Progenitor cell of endocrine pancreas (in vitro differentiated cells): ENCODE measurements around the gene PDSS1. TPM values are rescaled to one million over a fixed set of nuclear protein-coding genes. Genes with fewer than 3 reads are reported as not detected.
"Not testable (repeated sequence)": the region's sequence is repeated elsewhere in the genome, so short reads cannot be mapped to it uniquely, and the experiment has no call there.

Experiments
- DNase-seq: peaks from one replicate; pipeline ENCODE4 v3.0.0; 2021; ENCODE audit warnings: low spot score; ENCODE audit not compliant: unreplicated experiment
- H3K27ac Mint-ChIP-seq: 2 replicates; pipeline ENCODE4 v1.8.0; 2021; ENCODE audit warnings: mild to moderate bottlenecking, moderate library complexity, mixed read lengths
- H3K27me3 Mint-ChIP-seq: 2 replicates; pipeline ENCODE4 v1.8.0; 2021; ENCODE audit warnings: mixed read lengths
- H3K36me3 Mint-ChIP-seq: 2 replicates; pipeline ENCODE4 v1.8.0; 2022; ENCODE audit warnings: mixed read lengths; ENCODE audit not compliant: insufficient read depth
- H3K4me1 Mint-ChIP-seq: 2 replicates; pipeline ENCODE4 v1.8.0; 2021; ENCODE audit warnings: low read depth, mixed read lengths
- H3K4me3 Mint-ChIP-seq: 2 replicates; pipeline ENCODE4 v1.8.0; 2021; ENCODE audit warnings: low read depth, mild to moderate bottlenecking, moderate library complexity, mixed read lengths
- H3K9me3 Mint-ChIP-seq: 2 replicates; pipeline ENCODE4 v1.8.0; 2021; ENCODE audit warnings: low read depth, mixed read lengths
- total RNA-seq: library from RNA; stranded (reverse); gene quantifications from 2 replicates; pipeline ENCODE4 v1.2.1, GENCODE V29; 2021
- TF ChIP-seq, protein P1 (sequence below): fragments of 200-600 bp; sonication (generic); IDR thresholded peaks from one replicate; pipeline ENCODE4 v1.5.0; 2021; ENCODE audit warnings: antibody characterized with exemption, mild to moderate bottlenecking; ENCODE audit not compliant: unreplicated experiment

Gene PDSS1
- total RNA-seq, 1 donor from 2014 or later, result 14.4 TPM

DNA sequence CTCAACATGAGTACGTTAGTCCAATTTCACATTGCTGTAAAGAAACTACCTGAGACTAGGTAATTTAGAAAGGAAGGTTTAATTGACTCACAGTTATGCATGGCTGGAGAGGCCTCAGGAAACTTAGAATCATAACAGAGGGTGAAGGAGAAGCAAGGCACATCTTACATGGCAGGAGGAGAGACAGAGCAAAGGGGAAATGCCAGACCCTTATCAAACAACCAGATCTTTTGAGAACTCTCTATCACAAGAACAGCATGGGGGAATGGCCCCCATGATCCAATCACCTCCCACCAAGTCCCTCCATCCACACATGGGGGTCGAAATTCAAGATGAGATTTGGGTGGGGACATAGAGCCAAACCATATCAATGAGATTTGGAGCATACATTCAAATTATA, 34.6 kb upstream of the PDSS1 start:
- H3K4me1 Mint-ChIP-seq, result peaks cover 7% of the 10 kb centered on the region
- H3K9me3 Mint-ChIP-seq, result peaks cover 15% of the 10 kb centered on the region
- H3K4me3 Mint-ChIP-seq, result no peak overlapping the region
- H3K36me3 Mint-ChIP-seq, result no peaks in the 10 kb centered on the region
- H3K27ac Mint-ChIP-seq, result no peak overlapping the region
- TF ChIP-seq, protein P1, sequence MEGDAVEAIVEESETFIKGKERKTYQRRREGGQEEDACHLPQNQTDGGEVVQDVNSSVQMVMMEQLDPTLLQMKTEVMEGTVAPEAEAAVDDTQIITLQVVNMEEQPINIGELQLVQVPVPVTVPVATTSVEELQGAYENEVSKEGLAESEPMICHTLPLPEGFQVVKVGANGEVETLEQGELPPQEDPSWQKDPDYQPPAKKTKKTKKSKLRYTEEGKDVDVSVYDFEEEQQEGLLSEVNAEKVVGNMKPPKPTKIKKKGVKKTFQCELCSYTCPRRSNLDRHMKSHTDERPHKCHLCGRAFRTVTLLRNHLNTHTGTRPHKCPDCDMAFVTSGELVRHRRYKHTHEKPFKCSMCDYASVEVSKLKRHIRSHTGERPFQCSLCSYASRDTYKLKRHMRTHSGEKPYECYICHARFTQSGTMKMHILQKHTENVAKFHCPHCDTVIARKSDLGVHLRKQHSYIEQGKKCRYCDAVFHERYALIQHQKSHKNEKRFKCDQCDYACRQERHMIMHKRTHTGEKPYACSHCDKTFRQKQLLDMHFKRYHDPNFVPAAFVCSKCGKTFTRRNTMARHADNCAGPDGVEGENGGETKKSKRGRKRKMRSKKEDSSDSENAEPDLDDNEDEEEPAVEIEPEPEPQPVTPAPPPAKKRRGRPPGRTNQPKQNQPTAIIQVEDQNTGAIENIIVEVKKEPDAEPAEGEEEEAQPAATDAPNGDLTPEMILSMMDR, result no peak
- no peaks in the 10 kb centered on the region for H3K27me3 Mint-ChIP-seq
- DNase-seq, result no peak

DNA sequence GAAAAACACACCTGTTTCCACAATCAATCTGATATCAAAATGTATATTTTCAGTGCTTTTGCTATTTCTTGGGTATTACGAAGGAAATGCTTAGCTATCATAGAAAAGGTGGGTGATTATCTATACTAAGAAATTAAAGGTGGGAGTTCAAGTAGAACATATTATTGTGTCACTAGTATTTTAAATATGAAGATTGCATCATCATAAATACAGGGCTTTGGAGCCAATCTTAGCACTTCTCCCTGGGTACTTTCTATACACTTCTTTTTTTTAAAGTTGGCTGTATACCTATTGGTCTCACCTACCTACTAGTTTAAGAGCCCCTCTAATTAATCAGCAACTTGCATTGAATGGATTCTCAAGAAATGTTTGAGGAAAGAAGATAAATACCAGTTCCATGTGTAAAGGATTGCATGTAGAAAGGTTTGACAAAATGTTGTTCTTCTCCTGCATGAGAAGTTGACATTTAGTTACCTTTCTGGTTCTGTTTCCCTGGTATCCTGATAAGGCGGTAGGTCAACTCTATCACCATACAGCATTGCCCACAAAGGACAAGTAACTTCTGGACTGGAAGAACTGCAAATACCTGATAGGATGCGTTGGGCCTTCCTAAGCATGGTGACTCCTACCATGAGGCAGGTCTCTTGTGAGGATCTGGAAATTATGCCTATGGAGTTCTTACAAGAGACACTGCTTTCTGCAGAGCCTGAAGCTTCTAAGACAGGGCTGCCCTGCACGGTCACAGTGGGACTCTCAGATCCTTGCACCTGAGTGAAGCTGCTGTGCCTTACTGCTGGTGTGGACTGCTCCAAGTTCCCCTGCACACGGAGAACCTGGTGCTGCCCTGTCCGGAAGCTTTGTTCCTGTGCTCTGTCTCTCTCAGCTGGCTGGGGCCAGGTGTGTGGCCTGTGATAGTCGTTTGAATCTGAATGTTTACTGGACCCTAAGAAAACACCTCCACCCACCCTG, 32.1 kb upstream of the PDSS1 start:
- no peak for DNase-seq
- no peak overlapping the region for H3K4me3 Mint-ChIP-seq
- peaks cover 9% of the 10 kb centered on the region for H3K9me3 Mint-ChIP-seq
- peaks cover 7% of the 10 kb centered on the region for H3K4me1 Mint-ChIP-seq
- no peaks in the 10 kb centered on the region for H3K27me3 Mint-ChIP-seq
- TF ChIP-seq, protein P1, result no peak
- no peaks in the 10 kb centered on the region for H3K36me3 Mint-ChIP-seq
- H3K27ac Mint-ChIP-seq, result no peak overlapping the region

DNA sequence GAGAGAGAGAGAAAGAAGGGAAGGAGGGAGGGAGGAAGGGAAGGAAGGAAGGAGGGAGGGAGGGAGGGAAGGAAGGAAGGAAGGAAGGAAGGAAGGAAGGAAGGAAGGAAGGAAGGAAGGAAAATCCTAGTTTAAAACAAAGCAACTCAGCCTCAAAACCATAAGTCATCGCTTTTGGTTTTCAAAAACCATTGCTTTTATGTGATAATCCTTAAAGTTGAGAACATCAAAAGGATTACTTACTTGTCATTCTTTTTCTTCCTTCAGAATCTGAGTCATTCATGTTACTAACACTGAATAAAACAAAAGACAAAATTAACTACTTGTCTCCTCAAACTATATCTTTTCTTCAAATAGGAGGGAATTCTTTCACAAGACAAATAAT, 21.6 kb upstream of the PDSS1 start:
- Mint-ChIP-seq H3K36me3 (no peaks in the 10 kb centered on the region), H3K27ac (no peak overlapping the region), H3K4me3 (no peak overlapping the region), H3K9me3 (no peaks in the 10 kb centered on the region), H3K4me1 (no peaks in the 10 kb centered on the region), H3K27me3 (no peaks in the 10 kb centered on the region)
- TF ChIP-seq, protein P1, result no peak
- DNase-seq, result no peak

DNA sequence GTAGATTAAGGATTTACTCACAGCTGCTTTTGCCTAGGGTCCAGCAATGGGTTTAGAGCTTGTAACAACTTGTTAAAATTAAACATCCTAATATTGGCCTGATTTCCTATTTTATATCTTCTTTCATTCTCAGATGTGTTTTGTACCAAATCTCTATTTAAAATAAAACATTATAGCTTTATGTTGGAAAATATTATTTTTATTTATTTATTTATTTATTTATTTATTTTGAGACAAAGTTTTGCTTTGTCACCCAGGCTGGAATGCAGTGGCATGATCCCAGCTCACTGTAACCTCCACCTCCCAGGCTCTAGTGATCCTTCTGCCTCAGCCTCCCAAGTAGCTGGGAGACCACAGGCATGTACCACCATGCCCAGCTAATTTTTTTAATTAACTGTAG, 17.9 kb upstream of the PDSS1 start:
- TF ChIP-seq, protein P1, result no peak
- no peaks in the 10 kb centered on the region for H3K36me3 Mint-ChIP-seq
- peaks cover 3% of the 10 kb centered on the region for H3K27me3 Mint-ChIP-seq
- H3K4me1 Mint-ChIP-seq, result no peaks in the 10 kb centered on the region
- no peak overlapping the region for H3K4me3 Mint-ChIP-seq
- H3K27ac Mint-ChIP-seq, result no peak overlapping the region
- DNase-seq, result no peak
- H3K9me3 Mint-ChIP-seq, result no peaks in the 10 kb centered on the region

DNA sequence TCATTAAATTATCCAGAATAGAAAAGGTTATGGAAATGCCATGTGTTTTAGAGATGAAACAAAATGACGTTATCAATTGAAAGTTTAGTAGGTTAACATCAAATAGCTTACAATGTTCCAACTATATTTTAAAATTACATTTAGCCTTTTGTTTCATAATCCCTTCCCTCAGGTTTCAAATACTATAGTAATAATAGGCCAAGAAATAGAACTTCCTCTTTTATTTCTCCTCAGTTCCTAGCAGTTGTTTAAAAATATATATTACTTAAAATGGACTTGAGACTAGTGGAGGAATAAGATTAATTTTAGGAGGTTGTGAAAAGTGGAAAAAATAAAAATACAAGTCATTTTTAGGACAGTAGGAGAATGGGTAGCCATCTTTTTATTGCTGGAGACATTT, 16.4 kb upstream of the PDSS1 start:
- no peaks in the 10 kb centered on the region for H3K4me1 Mint-ChIP-seq
- no peak overlapping the region for H3K4me3 Mint-ChIP-seq
- TF ChIP-seq, protein P1, result no peak
- no peak for DNase-seq
- no peaks in the 10 kb centered on the region for H3K36me3 Mint-ChIP-seq
- no peaks in the 10 kb centered on the region for H3K9me3 Mint-ChIP-seq
- H3K27ac Mint-ChIP-seq, result no peak overlapping the region
- H3K27me3 Mint-ChIP-seq, result peaks cover 3% of the 10 kb centered on the region

DNA sequence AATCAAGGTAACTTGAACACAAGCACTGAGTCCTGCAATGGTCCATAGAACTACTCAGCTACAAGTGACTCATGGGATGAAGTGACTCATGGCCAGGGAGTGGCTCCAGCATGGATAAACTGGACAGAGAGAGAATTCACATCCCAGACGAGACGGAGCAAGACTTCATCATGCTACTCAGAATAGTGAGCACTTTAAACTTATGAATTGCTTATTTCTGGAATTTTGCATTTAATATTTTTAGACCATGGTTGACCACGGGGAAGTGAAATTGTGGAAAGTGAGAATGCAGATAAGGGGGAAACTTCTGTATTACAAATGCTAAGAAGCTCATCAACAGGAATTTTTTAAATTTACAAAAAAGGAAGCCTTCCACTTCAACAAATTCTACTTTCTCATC, 15.5 kb upstream of the PDSS1 start:
- not testable (repeated sequence) for DNase-seq, H3K4me3 Mint-ChIP-seq, H3K9me3 Mint-ChIP-seq, H3K4me1 Mint-ChIP-seq, H3K27ac Mint-ChIP-seq, H3K36me3 Mint-ChIP-seq, H3K27me3 Mint-ChIP-seq
